ENCODE results near the gene CDH15. TPM values are rescaled to one million over a fixed set of nuclear protein-coding genes. Genes with fewer than 3 reads are reported as not detected.
A peak's percentile ranks its signal among the peaks of the same experiment; 100 is the strongest.

CDH15 gene
- total and polyA plus RNA-seq, 9 of the 15 experiments (the other 6 are each of a cell fraction or from before 2014, with no cell fraction given) = 0.07 to 0.18 TPM; not detected in 7

DNA sequence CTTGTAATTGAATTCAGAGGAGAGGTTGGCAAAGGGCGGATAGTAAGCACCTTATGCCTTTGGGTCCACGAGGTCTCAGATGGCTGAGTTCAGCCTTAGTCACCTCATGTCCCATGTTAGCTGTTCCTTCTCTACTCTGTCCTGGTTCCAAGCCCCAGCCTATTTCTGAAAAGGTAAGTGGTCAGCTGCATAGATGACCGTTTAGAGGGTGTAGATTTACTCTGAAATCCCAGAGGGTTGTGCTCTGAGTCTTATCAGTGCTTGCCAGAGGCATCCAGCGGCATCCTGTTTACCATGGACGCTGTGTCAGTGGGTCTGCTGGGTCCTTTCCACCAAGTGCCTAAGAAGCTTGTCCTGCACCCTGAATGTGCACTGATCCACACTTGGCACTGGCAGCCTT is 47.8 kb downstream of the CDH15 start (continued):
- TF ChIP-seq MXI1 (IDR thresholded peaks at IDR 0.05; ENCODE audit: low read depth, low read length) = no peak
- no peak for TF ChIP-seq ZZZ3 (IDR thresholded peaks at IDR 0.05)
- TF ChIP-seq, protein P1, sequence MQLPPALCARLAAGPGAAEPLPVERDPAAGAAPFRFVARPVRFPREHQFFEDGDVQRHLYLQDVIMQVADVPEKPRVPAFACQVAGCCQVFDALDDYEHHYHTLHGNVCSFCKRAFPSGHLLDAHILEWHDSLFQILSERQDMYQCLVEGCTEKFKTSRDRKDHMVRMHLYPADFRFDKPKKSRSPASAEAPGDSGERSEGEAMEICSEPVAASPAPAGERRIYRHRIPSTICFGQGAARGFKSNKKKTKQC (CRISPR knock-in tag; IDR thresholded peaks at IDR 0.05) = no peak
- TF ChIP-seq ZNF347 (CRISPR knock-in tag; IDR thresholded peaks at IDR 0.05; ENCODE audit: low read depth) = no peak
- no peak for TF ChIP-seq GATAD2B (IDR thresholded peaks at IDR 0.05; ENCODE audit: borderline replicate concordance)
- TF ChIP-seq, protein P2, sequence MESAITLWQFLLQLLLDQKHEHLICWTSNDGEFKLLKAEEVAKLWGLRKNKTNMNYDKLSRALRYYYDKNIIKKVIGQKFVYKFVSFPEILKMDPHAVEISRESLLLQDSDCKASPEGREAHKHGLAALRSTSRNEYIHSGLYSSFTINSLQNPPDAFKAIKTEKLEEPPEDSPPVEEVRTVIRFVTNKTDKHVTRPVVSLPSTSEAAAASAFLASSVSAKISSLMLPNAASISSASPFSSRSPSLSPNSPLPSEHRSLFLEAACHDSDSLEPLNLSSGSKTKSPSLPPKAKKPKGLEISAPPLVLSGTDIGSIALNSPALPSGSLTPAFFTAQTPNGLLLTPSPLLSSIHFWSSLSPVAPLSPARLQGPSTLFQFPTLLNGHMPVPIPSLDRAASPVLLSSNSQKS (CRISPR knock-in tag; IDR thresholded peaks at IDR 0.05) = no peak
- TF ChIP-seq ZNF778 (CRISPR knock-in tag; IDR thresholded peaks at IDR 0.05) = no peak
- TF ChIP-seq KDM2B (CRISPR knock-in tag; IDR thresholded peaks at IDR 0.05) = no peak
- no peak for TF ChIP-seq ZNF3 (CRISPR knock-in tag; IDR thresholded peaks at IDR 0.05)
- TF ChIP-seq ZNF124 (CRISPR knock-in tag; IDR thresholded peaks at IDR 0.05) = no peak
- TF ChIP-seq POU5F1 (IDR thresholded peaks at IDR 0.05; ENCODE audit: borderline replicate concordance, low read depth, low read length, partially characterized antibody) = no peak
- no peak for TF ChIP-seq SLC30A9 (CRISPR knock-in tag; IDR thresholded peaks at IDR 0.05)
- no peak for TF ChIP-seq ZKSCAN1 (IDR thresholded peaks at IDR 0.05; ENCODE audit: low read depth, low read length)
- no peak for TF ChIP-seq ARNT (IDR thresholded peaks at IDR 0.05)
- TF ChIP-seq, protein P3, sequence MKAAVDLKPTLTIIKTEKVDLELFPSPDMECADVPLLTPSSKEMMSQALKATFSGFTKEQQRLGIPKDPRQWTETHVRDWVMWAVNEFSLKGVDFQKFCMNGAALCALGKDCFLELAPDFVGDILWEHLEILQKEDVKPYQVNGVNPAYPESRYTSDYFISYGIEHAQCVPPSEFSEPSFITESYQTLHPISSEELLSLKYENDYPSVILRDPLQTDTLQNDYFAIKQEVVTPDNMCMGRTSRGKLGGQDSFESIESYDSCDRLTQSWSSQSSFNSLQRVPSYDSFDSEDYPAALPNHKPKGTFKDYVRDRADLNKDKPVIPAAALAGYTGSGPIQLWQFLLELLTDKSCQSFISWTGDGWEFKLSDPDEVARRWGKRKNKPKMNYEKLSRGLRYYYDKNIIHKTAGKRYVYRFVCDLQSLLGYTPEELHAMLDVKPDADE (conservative IDR thresholded peaks at IDR 0.05; ENCODE audit: control insufficient read depth, low read depth, low read length) = peak; percentile 79; the same call in 1 of the 2 replicates
- no peak for TF ChIP-seq CBX3 (IDR thresholded peaks at IDR 0.05; ENCODE audit: borderline replicate concordance in 1 of 2, low read length in 2 of 2)
- no peak for TF ChIP-seq MTA1 (IDR thresholded peaks at IDR 0.05; ENCODE audit: borderline replicate concordance)
- TF ChIP-seq ETV5 (CRISPR knock-in tag; IDR thresholded peaks at IDR 0.05; ENCODE audit: low read depth) = peak; percentile 60; the same call in 1 of the 2 replicates
- TF ChIP-seq ZNF584 (CRISPR knock-in tag; IDR thresholded peaks at IDR 0.05; ENCODE audit: low read depth) = no peak
- no peak for TF ChIP-seq PHTF2 (CRISPR knock-in tag; IDR thresholded peaks at IDR 0.05)
- peak; percentile 80 for TF ChIP-seq CBFA2T2 (conservative IDR thresholded peaks at IDR 0.05)
- TF ChIP-seq, protein P4, sequence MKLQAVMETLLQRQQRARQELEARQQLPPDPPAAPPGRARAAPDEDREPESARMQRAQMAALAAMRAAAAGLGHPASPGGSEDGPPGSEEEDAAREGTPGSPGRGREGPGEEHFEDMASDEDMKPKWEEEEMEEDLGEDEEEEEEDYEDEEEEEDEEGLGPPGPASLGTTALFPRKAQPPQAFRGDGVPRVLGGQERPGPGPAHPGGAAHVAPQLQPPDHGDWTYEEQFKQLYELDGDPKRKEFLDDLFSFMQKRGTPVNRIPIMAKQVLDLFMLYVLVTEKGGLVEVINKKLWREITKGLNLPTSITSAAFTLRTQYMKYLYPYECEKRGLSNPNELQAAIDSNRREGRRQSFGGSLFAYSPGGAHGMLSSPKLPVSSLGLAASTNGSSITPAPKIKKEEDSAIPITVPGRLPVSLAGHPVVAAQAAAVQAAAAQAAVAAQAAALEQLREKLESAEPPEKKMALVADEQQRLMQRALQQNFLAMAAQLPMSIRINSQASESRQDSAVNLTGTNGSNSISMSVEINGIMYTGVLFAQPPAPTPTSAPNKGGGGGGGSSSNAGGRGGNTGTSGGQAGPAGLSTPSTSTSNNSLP (IDR thresholded peaks at IDR 0.05; ENCODE audit: borderline replicate concordance, low read depth, low read length) = no peak
- no peak for TF ChIP-seq ZNF77 (CRISPR knock-in tag; IDR thresholded peaks at IDR 0.05)
- TF ChIP-seq KAT7 (CRISPR knock-in tag; IDR thresholded peaks at IDR 0.05; ENCODE audit: borderline replicate concordance) = no peak
- TF ChIP-seq ZNF184 (CRISPR knock-in tag; IDR thresholded peaks at IDR 0.05) = no peak
- no peak for TF ChIP-seq NFATC3 (IDR thresholded peaks at IDR 0.05)

All from K562 (cell line).